GM20431 (cell line): ENCODE results near the gene MYO15B.

Experiments
- in situ Hi-C: fragments of 300-500 bp; cut with MseI, MboI; formaldehyde crosslinking; loops from one replicate; pipeline ENCODE4 v1.15.0; 2020; ENCODE audit warnings: low sequenced_read_pairs; ENCODE audit not compliant: unreplicated experiment

The MYO15B gene

DNA sequence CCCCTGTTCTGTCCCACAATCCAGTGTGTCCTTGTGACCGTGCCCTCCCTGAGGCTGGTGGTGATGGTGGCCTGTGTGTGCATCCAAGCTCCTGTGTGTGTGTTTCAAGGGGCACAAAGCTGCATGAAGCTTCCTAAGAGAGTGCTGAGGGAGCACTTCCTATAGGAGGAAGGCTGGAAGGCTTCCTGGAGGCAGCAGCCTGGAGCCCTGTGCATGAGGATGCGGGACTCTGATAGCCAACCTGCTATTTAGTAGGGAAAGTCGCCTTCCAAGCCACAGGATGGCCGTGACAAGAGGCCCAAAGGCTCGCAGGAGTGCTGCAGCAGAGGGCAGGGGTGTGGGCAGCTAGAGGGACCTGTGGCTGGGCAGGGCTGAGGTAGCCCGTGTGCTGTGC lies 8.3 kb downstream of the MYO15B start:
- in situ Hi-C loops, result no loop called here

DNA sequence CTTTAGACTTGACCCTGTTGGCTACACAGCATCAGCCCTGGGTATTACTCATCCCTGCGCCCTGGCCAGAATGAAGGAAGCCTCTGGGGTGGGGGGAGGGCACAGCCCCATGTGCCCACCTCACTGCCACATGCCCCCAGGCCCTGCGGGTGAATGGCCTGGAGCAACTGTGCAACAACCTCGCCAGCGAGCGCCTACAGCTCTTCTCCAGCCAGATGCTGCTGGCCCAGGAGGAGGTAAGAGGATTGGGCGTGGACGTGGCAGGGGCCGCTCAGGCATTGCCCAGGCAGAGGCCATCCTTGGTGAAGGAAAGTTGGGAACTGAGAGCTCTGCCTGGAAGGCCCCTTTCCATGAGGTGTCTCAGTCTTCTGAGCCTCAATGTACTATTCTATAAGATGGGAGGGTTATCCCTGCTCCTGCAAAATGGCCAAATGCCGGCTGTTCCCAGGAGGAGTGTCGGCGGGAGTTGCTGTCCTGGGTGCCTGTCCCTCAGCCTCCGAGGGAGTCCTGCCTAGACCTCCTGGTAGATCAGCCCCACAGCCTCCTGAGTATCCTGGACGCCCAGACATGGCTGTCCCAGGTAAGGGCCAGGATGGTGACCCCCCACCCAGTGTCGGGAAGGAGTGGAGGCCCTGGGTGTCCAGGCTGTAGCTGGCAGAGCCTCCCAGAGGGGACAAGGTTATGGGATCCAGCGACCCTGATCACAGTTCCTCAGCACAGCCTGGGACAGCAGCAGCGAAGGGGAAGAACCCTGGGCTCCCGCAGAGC lies 8.9 kb downstream of the MYO15B start:
- in situ Hi-C loops, result no loop called here

DNA sequence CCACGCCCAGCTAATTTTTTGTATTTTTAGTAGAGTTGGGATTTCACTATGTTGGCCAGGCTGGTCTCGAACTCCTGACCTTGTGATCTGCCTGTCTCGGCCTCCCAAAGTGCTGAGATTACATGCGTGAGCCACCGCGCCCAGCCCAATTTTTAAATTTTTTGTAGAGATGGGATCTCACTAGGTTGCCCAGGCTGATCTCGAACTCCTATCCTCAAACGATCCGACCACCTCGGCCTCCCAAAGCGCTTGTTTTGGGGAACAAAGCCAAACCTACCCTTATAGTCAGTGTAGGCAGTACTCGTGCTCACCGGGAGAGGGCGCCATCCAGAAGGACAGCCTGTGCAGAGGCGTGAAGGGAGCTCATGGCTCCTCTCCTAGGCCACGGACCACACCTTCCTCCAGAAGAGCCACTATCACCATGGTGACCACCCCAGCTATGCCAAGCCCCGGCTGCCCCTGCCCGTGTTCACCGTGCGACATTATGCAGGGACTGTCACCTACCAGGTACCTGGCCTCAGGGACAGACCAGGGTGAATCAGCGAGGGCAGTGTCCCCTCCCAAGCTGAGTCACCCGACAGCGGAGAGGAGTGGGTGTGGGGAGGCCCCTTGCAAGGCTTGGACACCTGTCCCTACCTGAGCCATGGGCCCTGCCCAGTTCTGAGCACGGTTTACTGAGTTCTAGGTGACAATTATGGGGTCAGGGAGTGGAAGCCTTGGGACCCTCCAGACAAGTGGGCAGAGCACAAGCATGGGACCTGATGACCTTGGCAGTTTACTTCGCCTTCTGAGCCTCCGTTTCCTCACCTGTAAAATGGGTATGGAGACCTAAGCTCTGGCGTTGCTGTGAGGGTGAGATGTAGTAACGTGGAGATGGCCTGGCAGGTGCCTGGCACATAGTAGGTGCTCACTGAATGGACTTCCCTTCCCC lies 13.7 kb downstream of the MYO15B start:
- in situ Hi-C loops, result no loop called here

DNA sequence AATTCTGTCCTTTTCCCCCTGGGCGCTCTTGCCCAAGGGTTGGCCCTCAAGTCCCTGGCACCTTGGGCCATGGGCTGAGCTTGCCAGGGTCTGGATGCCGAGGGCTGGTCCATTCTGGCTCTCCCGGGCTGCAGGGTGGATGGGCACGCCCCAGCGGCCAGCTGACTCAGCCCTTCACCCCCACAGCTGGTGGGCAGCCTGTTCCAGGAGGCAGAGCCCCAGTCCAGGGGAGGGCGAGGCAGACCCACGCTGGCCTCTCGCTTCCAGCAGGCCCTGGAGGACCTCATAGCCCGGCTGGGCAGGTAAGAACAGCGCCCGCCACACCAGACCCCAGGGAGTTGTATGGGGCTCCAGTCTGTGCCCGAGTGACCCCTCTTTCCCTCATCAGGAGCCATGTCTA lies 15.0 kb downstream of the MYO15B start:
- in situ Hi-C loops, result no loop called here

DNA sequence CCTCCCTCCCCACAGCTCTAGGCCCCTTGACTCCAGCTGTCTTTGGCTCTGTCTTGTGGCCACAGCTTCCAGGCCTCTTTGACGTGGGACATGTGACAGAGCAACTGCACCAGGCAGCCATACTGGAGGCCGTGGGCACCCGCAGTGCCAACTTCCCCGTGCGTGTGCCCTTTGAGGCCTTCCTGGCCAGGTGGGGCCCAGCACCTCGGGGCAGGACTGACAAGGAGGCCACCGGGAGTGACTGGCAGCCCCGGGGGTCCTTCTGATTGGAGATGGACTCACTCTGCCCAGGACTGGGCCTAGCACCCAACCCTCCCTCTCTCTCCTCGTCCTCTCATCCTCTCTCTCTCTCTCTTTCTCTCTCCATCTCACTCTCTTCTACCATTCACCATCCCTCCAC lies 15.5 kb downstream of the MYO15B start:
- in situ Hi-C loops, result no loop called here

DNA sequence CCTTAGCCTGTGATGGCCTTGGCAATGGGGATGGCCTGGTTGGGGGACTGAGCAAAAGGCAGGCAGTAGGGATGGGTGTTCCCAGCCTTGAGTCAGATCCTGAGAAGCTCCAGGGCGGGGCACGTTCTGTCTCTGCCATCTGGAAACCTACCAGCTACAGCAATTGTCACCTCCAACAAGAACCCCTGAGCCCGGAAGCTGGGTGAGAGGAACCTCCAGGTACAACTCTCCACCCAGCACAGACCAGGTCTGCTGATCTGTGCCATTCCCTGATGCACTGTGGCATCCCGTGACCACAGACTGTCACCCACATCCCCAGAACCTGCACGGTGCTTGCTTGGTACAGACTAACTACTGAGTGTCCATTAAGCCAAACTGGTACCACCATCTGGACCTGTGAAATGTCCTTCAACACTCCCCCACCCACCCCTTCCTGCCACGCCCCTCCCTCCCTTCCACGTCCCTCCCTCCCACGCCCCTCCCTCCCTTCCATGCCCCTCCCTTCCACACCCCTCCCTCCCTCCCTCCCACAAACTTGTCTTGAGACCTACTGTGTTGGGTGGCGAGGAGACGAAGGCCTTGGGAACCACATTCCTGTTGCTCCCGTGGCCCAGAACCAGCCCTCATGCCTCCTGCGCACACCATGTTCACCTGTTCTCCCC lies 16.6 kb downstream of the MYO15B start:
- in situ Hi-C loops, result no loop called here

DNA sequence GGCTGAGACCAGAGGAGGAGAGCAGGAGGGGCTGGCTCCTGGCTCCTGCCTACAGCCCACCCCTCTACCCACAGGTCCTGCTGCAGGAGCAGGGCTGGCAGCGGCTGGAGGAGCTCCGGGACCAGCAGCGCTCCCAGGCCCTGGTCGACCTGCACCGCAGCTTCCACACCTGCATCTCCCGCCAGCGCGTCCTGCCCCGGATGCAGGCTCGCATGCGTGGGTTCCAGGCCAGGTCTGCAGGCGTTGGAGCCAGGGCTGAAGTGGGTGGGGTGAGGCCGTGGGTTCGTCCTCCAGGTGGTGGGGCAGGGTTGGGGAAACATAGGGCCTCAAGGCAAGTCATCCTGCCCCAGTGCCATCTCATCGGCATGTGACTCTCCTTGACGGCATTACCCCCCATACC lies 18.2 kb downstream of the MYO15B start:
- in situ Hi-C loops, result no loop called here

DNA sequence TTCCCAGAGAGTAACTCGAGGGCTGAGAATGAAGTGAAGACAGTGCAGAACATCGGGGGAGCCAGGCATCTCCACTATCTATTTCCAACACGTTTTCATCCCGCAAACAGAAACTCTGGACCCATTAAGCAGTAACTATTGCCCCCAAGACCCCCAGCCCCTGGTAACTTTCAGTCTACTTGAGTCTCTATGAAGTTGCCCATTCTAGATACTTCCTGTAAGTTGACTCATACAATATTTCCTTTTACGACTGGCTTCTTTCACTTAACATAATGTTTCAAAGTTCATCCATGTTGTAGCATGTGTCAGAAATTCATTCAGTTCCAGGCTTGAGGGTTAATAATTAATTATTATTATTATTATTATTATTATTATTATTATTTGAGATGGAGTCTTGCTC lies 19.5 kb downstream of the MYO15B start:
- in situ Hi-C loops, result no loop called here

DNA sequence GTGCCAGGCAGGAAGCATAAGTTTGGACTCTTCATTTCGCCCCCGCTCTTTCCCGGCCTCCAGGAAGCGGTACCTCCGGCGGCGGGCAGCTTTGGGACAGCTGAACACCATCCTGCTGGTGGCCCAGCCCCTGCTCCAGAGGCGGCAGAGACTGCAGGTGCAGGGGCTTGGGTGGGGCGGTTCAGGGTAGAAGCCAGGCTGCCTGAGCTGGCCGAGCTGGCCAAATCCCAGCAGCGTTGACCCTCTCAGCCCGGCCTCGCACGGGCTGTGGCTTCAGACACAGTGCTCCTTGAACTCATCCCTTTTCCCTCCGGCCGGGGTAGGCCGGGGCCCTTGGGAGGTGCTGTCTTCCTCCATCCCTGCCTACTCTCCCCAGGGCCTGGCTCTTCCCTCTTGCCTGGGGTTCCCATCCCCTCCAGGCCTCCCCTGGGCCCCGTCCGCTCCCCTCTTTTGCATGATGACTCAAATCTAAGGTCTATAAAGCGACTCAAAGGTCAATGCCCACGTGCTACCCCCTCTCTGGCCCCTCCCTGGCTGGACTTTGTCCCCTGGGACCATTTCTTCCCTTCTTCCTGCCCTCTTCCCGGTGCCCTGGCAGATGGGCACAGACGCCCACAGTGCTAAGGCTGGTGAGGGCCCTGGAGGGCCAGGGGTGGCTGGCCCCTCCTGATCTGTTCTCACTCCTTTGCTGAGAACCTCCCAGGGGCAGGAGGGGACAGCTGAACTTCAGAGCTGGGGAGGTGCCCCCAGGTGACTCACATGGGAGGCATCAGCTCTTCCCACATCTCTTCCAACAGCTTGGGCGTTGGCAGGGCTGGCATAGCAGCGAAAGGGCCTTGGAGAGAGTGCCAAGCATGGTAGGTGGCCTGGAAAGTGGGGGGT lies 22.7 kb downstream of the MYO15B start:
- in situ Hi-C loops, result no loop called here

DNA sequence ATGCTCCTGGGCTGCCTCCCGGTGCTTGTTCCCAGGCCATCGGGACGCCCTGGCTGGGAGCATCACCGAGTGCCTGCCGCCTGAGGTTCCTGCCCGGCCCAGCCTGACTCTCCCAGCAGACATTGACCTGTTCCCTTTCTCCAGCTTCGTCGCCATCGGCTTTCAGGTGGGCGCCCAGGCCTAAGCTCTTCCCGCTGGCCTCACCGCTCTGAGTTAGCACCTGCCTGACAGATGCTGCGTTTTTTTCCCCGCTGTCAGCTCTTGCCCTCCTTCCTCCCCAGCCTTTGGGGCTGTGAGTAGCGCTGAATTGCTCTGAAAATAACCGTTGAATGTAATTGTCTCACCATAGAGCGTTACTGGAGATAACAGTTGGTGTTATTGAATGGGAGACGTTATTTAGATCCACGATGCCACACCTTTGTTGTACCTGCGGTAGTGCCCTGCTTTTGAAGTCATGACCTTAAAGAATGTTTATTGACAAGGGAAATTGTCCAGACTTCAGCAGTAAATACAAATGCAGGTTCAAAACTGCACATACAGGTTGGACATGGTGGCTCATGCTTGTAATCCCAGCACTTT lies 24.3 kb downstream of the MYO15B start:
- in situ Hi-C loops, result no loop called here

DNA sequence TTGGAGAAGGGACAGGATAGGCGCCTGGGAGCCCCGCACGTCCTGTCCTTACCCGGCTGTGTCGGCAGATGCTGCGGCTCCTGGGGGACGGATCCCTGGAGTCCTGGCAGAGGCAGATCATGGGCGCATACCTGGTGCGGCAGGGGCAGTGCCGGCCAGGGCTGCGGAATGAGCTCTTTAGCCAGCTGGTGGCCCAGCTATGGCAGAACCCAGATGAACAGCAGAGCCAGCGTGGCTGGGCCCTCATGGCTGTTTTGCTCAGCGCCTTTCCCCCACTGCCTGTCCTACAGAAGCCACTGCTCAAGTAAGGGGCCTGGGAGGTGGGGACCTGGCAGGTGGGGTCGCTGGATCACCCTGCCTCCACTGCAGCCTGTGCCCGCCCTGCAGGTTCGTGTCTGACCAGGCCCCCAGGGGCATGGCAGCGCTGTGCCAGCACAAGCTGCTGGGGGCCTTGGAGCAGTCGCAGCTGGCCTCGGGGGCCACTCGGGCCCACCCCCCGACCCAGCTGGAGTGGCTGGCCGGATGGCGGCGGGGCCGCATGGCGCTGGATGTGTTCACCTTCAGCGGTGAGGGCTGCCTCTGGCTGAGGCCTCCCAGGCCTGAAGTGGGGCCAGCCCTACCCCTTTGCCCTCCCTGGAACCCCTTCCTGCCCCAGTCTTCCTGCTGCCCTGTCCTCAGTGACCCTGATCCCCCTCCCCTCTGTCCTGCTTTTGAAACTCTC lies 25.5 kb downstream of the MYO15B start:
- in situ Hi-C loops, result no loop called here

DNA sequence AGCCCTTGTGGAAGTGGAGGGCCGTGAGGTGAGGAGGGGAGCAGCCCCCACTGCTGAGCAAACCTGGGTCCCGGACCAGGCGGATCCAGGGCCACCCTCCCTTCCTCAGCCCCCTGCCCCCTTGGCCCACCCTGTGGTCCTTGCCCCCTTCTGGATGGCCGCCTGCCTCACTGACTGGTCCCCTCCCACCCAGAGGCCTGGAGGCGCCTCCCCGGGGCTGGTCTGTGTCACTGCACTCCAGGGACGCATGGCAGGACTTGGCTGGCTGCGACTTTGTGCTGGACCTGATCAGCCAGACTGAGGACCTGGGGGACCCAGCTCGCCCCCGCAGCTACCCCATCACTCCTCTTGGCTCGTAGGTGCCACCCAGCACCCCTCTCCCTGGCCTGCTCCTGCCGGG lies 26.4 kb downstream of the MYO15B start:
- in situ Hi-C loops, result no loop called here

DNA sequence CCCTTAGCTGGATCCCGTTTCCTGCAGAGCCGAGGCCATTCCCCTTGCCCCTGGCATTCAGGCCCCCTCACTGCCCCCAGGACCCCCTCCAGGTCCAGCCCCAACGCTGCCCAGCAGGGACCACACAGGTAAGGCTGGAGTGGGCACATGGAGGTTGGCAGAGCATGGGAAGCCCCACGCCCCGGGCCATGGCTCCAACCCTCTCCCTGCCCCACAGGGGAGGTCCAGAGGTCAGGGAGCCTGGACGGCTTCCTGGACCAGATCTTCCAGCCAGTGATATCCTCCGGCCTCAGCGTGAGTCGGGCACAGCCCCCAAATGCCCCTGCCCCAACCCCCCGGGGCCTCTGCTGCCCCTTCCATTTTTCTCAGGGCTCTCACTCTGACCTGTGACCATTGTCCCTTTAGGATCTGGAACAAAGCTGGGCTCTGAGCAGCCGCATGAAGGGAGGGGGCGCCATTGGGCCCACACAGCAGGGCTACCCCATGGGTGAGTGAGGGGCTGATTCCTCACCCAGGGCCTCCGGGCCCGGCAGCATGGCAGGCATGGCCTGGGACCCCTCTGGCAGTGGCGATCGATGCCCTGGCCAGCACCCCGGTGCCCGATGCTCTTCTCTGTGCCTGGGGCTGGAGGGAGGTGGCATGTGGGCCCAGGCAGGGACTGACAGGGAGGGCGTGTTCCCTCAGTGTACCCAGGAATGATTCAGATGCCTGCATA lies 27.1 kb downstream of the MYO15B start:
- in situ Hi-C loops, result no loop called here

DNA sequence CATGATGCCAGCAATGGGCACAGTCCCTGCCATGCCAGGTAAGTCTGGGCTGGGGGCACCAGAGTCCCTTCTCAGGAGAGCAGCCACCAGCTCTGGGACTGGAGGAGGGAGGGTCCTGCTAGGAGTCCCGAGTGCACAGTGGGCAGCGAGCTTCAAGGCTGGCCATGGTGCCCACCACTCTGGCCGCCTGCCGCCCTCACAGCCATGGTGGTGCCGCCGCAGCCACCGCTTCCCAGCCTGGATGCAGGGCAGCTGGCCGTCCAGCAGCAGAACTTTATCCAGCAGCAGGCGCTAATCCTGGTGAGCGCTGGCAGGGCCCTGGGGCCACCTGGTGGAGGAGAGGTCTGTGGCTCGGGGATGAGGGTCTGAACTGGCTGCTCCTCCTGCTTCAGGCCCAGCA lies 27.7 kb downstream of the MYO15B start:
- in situ Hi-C loops, result no loop called here

DNA sequence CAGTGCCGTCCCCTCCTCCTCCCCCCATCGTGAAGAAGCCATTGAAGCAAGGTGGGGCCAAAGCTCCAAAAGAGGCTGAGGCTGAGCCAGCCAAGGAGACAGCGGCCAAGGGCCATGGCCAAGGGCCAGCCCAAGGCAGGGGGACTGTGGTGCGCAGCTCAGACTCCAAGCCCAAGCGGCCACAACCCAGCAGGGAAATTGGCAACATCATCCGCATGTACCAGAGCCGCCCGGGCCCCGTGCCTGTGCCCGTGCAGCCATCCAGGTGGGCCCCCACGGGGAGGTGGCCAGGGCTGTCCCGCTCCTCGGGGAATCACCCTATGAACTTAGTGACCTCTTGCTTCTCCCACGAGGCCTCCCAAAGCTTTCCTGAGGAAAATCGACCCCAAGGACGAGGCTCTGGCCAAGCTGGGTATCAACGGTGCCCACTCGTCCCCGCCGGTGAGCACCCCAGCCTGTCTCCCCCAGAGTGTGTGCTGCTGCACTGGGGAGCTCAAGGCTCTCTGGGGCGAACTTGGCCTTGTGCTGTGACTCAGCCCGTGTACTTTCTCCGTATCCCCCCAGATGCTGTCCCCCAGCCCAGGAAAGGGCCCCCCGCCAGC lies 29.0 kb downstream of the MYO15B start:
- in situ Hi-C loops, result no loop called here

DNA sequence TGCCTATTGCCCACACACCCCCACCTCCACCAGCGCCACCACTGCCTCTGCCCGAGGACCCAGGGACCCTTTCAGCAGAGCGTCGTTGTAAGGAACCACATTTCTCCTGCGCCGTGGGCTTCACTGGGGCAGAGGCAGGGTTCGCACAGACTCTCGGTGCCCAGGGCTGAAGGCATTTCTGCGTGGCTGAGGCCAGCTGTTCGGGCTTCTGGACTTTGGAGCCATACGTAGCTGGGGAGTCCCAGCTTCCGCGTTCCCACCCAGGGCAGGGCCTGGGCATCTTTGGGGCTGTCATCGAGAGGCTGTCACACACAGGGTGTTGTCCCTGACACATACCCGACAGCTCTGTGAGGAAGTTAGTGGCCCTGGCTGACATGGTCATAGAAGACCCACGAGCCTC lies 29.6 kb downstream of the MYO15B start:
- in situ Hi-C loops, result no loop called here

DNA sequence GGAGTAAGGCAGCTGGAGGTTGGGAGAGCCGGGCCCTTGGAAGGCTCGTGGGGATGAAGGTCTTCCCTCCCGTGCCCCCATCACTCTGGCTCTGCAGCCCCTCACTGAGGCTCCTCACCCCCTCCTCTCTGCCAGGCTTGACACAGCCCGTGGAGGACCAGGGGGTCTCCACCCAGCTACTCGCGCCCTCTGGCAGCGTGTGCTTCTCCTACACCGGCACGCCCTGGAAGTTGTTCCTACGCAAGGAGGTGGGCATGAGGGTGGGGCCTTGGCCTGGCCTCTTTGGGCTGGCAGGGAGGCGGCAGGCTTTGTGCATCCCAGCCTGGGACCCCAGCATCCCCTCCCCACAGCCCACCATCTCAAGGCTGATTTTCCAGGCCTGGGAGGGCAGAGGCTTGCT lies 30.1 kb downstream of the MYO15B start:
- in situ Hi-C loops, result no loop called here
